Muscle layer of duodenum (tissue), 2 donors: Measurements from ENCODE around the gene UQCC3.

ENCODE experiments used
- H3K27ac ChIP-seq: one replicate; pipeline ENCODE4 v1.7.0; 2013; ENCODE audit warnings: mild to moderate bottlenecking, low read length
- H3K27me3 ChIP-seq: one replicate; pipeline ENCODE4 v1.7.0; 2013; ENCODE audit warnings: low read depth, mild to moderate bottlenecking, control low read depth, low read length
- H3K36me3 ChIP-seq, 2 donors: one replicate each; pipeline ENCODE4 v1.7.0; 2013; ENCODE audit warnings: low read length in 2 of 2, control low read depth in 1 of 2, mild to moderate bottlenecking in 1 of 2; ENCODE audit not compliant: insufficient read depth in 2 of 2, control insufficient read depth in 1 of 2
- H3K4me1 ChIP-seq, 2 donors: one replicate each; pipeline ENCODE4 v1.7.0; 2013; ENCODE audit warnings: low read length in 2 of 2, mild to moderate bottlenecking in 2 of 2, control low read depth in 1 of 2, moderate library complexity in 1 of 2; ENCODE audit not compliant: insufficient read depth in 2 of 2, control insufficient read depth in 1 of 2
- H3K4me3 ChIP-seq, 2 donors: one replicate each; pipeline ENCODE4 v1.7.0; 2013; ENCODE audit warnings: low read length in 2 of 2, low read depth in 1 of 2, mild to moderate bottlenecking in 1 of 2
- H3K9me3 ChIP-seq, 2 donors: one replicate each; pipeline ENCODE4 v1.7.0; 2013; ENCODE audit warnings: low read length in 2 of 2, control low read depth in 1 of 2, mild to moderate bottlenecking in 1 of 2; ENCODE audit not compliant: control insufficient read depth in 1 of 2
- donor health status: healthy.

UQCC3 gene

DNA sequence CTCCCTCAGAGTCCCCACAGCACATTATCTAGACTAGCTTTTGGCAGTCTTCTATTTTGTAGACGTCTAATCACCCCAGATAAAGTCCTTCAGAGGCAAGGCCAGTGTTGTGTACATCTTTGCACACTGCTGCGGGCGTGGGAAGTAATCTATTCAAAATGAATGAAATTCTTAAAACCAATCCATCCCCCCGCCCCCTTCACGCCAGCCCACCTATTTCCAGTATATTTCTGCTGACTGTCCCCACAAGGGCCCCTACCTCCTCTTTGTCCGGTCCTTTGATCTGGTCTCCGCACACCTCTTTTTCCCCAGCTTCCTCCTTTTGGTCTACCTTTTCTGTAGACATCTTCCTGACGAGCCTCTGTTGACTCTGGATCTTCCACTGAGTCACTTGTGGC lies 35.4 kb downstream of the UQCC3 start:
- peaks cover 23 to 44% of the 10 kb centered on the region in 2 donors for H3K4me1 ChIP-seq
- H3K4me3 ChIP-seq, result peak overlapping the region; percentile 79 to 91
- H3K27me3 ChIP-seq, result no peaks in the 10 kb centered on the region
- peak overlapping the region; percentile 67 for H3K27ac ChIP-seq
- no peaks in the 10 kb centered on the region for H3K9me3 ChIP-seq
- peaks cover 0 to 11% of the 10 kb centered on the region in 2 donors for H3K36me3 ChIP-seq

GRCh38 chr11:62707277-62707861 lies 35.9 kb downstream of the UQCC3 start, which contains the start of the genes BSCL2 and GNG3:
Gene BSCL2, minus strand, starts transcription at chr11:62707424. Its CDS starts 229 bp downstream, at chr11:62707195.
Gene GNG3, plus strand, starts transcription at chr11:62707676. Its CDS starts 620 bp downstream, at chr11:62708296.
- H3K36me3 ChIP-seq, result peaks cover 4 to 15% of the 10 kb centered on the region in 2 donors
- H3K4me1 ChIP-seq, result peaks cover 23 to 44% of the 10 kb centered on the region in 2 donors
- no peaks in the 10 kb centered on the region for H3K27me3 ChIP-seq
- peak within 1 kb of the TSS; percentile 79 to 91 for H3K4me3 ChIP-seq
- H3K9me3 ChIP-seq, result no peaks in the 10 kb centered on the region
- H3K27ac ChIP-seq, result peak within 1 kb of the TSS; percentile 67

- H3K36me3 ChIP-seq, result peaks cover 11 to 19% of the 10 kb centered on the region in 2 donors
- H3K27me3 ChIP-seq, result no peaks in the 10 kb centered on the region
- H3K27ac ChIP-seq, result peak overlapping the region; percentile 94
- H3K4me3 ChIP-seq, result peak overlapping the region; percentile 70 to 76
- H3K9me3 ChIP-seq, result no peaks in the 10 kb centered on the region
- H3K4me1 ChIP-seq, result peaks cover 23 to 44% of the 10 kb centered on the region in 2 donors
Observed at GRCh38 chr11:62708392-62708791, 36.9 kb downstream of the UQCC3 start.

DNA sequence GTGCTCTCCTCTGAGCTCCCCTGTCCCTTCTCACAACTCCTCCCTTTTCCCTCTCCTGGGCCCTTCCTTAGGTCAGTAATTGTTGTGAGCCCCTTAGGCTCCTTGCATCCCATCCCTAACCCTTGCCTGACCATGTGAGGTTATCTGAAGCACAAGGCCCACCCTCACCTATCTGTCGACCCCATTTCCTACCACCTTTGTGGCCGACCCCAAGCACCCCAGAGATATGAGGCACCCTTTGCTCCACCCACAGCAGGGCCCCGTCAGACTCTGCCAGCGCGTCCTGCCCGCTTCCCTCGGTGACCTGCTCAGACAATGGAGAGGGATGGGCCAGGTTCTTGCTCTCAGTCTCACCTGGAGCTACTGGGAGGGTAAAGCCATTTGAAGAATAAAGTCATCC lies 37.3 kb downstream of the UQCC3 start:
- Histone ChIP-seq H3K36me3 (peaks cover 15 to 23% of the 10 kb centered on the region in 2 donors), H3K9me3 (no peaks in the 10 kb centered on the region), H3K4me3 (peak overlapping the region; percentile 70 to 76), H3K4me1 (peaks cover 23 to 44% of the 10 kb centered on the region in 2 donors), H3K27ac (peak overlapping the region; percentile 94), H3K27me3 (no peaks in the 10 kb centered on the region)

GRCh38 chr11:62709247-62710000 lies 38.0 kb downstream of the UQCC3 start:
- H3K4me3 ChIP-seq, result peak overlapping the region; percentile 70 to 76
- H3K27me3 ChIP-seq, result no peaks in the 10 kb centered on the region
- H3K9me3 ChIP-seq, result no peaks in the 10 kb centered on the region
- peak overlapping the region; percentile 94 for H3K27ac ChIP-seq
- H3K36me3 ChIP-seq, result peaks cover 20 to 27% of the 10 kb centered on the region in 2 donors
- H3K4me1 ChIP-seq, result peaks cover 23 to 44% of the 10 kb centered on the region in 2 donors

DNA sequence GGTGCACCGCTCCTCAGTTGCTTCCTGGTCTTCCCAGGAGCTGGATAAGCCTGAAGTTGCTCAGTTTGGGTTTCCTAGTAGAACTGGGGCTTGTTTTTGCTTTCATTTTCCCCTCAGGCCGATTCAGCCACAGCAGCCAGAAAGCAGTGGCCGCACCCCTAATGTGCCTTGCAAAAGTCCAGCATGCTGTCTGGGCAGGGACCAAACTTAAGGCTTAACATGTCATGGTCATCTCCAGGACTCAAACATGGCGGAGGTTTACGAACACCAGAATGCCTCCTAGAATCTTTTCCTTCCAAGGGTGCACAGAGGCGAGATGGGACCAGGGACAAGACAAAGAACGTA lies 38.5 kb downstream of the UQCC3 start:
- Histone ChIP-seq H3K27ac (peak overlapping the region; percentile 94), H3K36me3 (peaks cover 24 to 32% of the 10 kb centered on the region in 2 donors), H3K4me3 (peak overlapping the region; percentile 70 to 76), H3K27me3 (no peaks in the 10 kb centered on the region), H3K9me3 (no peaks in the 10 kb centered on the region), H3K4me1 (peaks cover 23 to 44% of the 10 kb centered on the region in 2 donors)

- H3K4me3 ChIP-seq, result no peak overlapping the region
- no peak overlapping the region for H3K27ac ChIP-seq
- peaks cover 11 to 24% of the 10 kb centered on the region in 2 donors for H3K4me1 ChIP-seq
- H3K27me3 ChIP-seq, result no peaks in the 10 kb centered on the region
- peaks cover 48 to 54% of the 10 kb centered on the region in 2 donors for H3K36me3 ChIP-seq
- H3K9me3 ChIP-seq, result no peaks in the 10 kb centered on the region
Observed at GRCh38 chr11:62712276-62712812, 40.9 kb downstream of the UQCC3 start.

GRCh38 chr11:62712861-62713260 lies 41.4 kb downstream of the UQCC3 start:
- peak overlapping the region; percentile 73 for H3K27ac ChIP-seq
- peaks cover 53 to 57% of the 10 kb centered on the region in 2 donors for H3K36me3 ChIP-seq

DNA sequence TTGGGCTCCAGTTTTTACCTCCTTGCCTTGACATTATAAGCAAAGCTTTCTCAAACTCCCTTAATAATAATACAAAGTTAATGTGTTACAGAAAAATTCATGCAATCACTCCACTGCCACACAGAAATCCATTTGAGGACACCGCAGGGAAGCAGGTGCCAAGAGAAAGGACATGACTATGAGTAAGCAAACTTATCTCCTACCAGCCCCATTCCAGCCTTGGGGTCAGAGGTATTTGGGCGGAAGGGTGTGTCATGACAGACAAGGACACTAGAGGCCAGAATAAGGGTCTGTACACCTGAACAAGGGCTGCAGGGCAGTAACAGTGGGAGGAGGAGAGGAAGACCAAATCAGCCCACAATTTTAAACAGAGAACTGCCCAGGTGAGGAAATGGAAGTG lies 41.9 kb downstream of the UQCC3 start:
- Histone ChIP-seq H3K27me3 (no peaks in the 10 kb centered on the region), H3K9me3 (no peaks in the 10 kb centered on the region), H3K4me3 (no peak overlapping the region), H3K4me1 (peaks cover 11 to 16% of the 10 kb centered on the region in 2 donors), H3K27ac (peak overlapping the region; percentile 73), H3K36me3 (peaks cover 57 to 61% of the 10 kb centered on the region in 2 donors)

More at GRCh38 chr11:62712861-62713260, 41.4 kb downstream of the UQCC3 start:
- Histone ChIP-seq H3K4me3 (no peak overlapping the region), H3K9me3 (no peaks in the 10 kb centered on the region), H3K27me3 (no peaks in the 10 kb centered on the region), H3K4me1 (peaks cover 11 to 21% of the 10 kb centered on the region in 2 donors)

- no peak overlapping the region for H3K4me3 ChIP-seq
- H3K27me3 ChIP-seq, result no peaks in the 10 kb centered on the region
- H3K9me3 ChIP-seq, result no peaks in the 10 kb centered on the region
- no peak overlapping the region for H3K27ac ChIP-seq
- peaks cover 71 to 76% of the 10 kb centered on the region in 2 donors for H3K36me3 ChIP-seq
- peaks cover 1 to 4% of the 10 kb centered on the region in 2 donors for H3K4me1 ChIP-seq
Observed at GRCh38 chr11:62715150-62716130, 44.0 kb downstream of the UQCC3 start.
